Skeletal muscle satellite cell (primary cell): ENCODE measurements around the gene RARA. TPM values are rescaled to one million over a fixed set of nuclear protein-coding genes. Genes with fewer than 3 reads are reported as not detected.
"Not testable (repeated sequence)": the region's sequence is repeated elsewhere in the genome, so short reads cannot be mapped to it uniquely, and the experiment has no call there.

Experiments
- H3K27me3 ChIP-seq: 2 replicates; pipeline ENCODE4 v1.7.0; 2013; ENCODE audit warnings: low read length; ENCODE audit not compliant: control insufficient read depth, insufficient read depth
- H3K36me3 ChIP-seq: 2 replicates; pipeline ENCODE4 v1.7.0; 2013; ENCODE audit warnings: mild to moderate bottlenecking, control low read depth, low read length; ENCODE audit not compliant: insufficient read depth
- H3K4me1 ChIP-seq: 2 replicates; pipeline ENCODE4 v1.7.0; 2013; ENCODE audit warnings: low read length; ENCODE audit not compliant: control insufficient read depth, insufficient read depth
- H3K4me2 ChIP-seq: 2 replicates; pipeline ENCODE4 v1.7.0; 2013; ENCODE audit warnings: mild to moderate bottlenecking, low read length
- H3K4me3 ChIP-seq: 2 replicates; pipeline ENCODE4 v1.7.0; 2013; ENCODE audit warnings: low read length
- H3K9ac ChIP-seq: 2 replicates; pipeline ENCODE4 v1.7.0; 2013; ENCODE audit warnings: mild to moderate bottlenecking, low read depth, low read length, moderate library complexity
- H3K9me3 ChIP-seq: replicated peaks from 2 replicates; pipeline ENCODE4 v1.7.0; 2013; ENCODE audit warnings: mild to moderate bottlenecking, control low read depth, low read length
- small RNA-seq: library from RNA; depleted of rRNA; stranded (forward); fragments of <200 nt; gene quantifications from one replicate; pipeline ENCODE3, GENCODE V24; 2012

Gene RARA

GRCh38 chr17:40386555-40386954 is 77.6 kb downstream of the RARA start:
- H3K4me3 ChIP-seq, H3K9ac ChIP-seq, H3K9me3 ChIP-seq, H3K27me3 ChIP-seq, H3K4me1 ChIP-seq, H3K4me2 ChIP-seq: not testable (repeated sequence)
- H3K36me3 ChIP-seq = peaks cover 31% of the 10 kb centered on the region

- H3K4me3 ChIP-seq = no peak overlapping the region
- peaks cover 45% of the 10 kb centered on the region for H3K36me3 ChIP-seq
- H3K4me2 ChIP-seq = no peak overlapping the region
- H3K9ac ChIP-seq = peak overlapping the region; percentile 12
- no peaks in the 10 kb centered on the region for H3K27me3 ChIP-seq
- no peaks in the 10 kb centered on the region for H3K4me1 ChIP-seq
- no peaks in the 10 kb centered on the region for H3K9me3 ChIP-seq
Measured at GRCh38 chr17:40399185-40399584, 90.2 kb downstream of the RARA start.

- H3K4me2 ChIP-seq = no peak overlapping the region
- no peak overlapping the region for H3K4me3 ChIP-seq
- H3K36me3 ChIP-seq = peaks cover 51% of the 10 kb centered on the region
- H3K9me3 ChIP-seq = no peaks in the 10 kb centered on the region
- no peaks in the 10 kb centered on the region for H3K4me1 ChIP-seq
- no peak overlapping the region for H3K9ac ChIP-seq
- H3K27me3 ChIP-seq = no peaks in the 10 kb centered on the region
Measured at GRCh38 chr17:40402668-40403067, 93.7 kb downstream of the RARA start.

- Histone ChIP-seq H3K4me3 (no peak overlapping the region), H3K4me1 (no peaks in the 10 kb centered on the region), H3K9ac (no peak overlapping the region), H3K4me2 (no peak overlapping the region), H3K36me3 (peaks cover 54% of the 10 kb centered on the region), H3K27me3 (no peaks in the 10 kb centered on the region), H3K9me3 (no peaks in the 10 kb centered on the region)
Measured at GRCh38 chr17:40404003-40404402, 95.0 kb downstream of the RARA start.

Small RNAs within 50 kb of the gene (small RNA-seq; reads per million reads assigned to genes)
- gene RF00019 = not detected
- gene RNA5SP441 = not detected
